Body of pancreas (tissue), 4 donors: ENCODE measurements around the gene BDKRB2.

ENCODE experiments used
- POLR2A ChIP-seq, 3 donors: fragments of 450-650 bp; IDR thresholded peaks; one replicate each; pipeline ENCODE4 v1.6.1; 2016; ENCODE audit warnings: antibody characterized with exemption in 3 of 3, mild to moderate bottlenecking in 2 of 3
- TF ChIP-seq, protein P1 (sequence below), 7 experiments: fragments of 450-650 bp in 4 of 7; fragments of 200-600 bp in 3 of 7; sonication (generic) in 3 of 7; IDR thresholded peaks; one replicate each; pipeline ENCODE4 v1.5.1; 2016 to 2019; ENCODE audit warnings: antibody characterized with exemption in 7 of 7

DNA sequence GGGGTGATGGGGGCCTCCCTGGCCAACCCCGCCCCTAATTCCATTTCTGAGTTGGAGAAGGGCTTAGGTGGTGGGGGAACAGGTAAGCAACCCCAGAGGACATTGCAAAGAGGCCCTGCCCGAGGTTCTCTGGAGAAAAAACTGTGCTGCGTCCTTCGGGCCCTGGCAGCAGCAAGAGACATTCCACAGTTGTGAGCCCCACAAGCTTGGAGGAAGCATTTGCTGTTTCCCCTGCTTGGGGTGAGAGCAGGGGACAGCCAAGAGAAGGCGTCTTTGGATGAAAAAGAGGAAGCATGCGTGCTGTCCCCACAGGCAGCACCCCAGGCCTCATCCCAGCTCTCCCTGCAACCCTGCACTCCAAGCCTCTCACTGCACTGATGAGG lies 1.3 kb downstream of the BDKRB2 start:
- TF ChIP-seq POLR2A (IDR thresholded peaks at IDR 0.05) = peak in 2 of 3 donors; percentile 31
- TF ChIP-seq, protein P1, sequence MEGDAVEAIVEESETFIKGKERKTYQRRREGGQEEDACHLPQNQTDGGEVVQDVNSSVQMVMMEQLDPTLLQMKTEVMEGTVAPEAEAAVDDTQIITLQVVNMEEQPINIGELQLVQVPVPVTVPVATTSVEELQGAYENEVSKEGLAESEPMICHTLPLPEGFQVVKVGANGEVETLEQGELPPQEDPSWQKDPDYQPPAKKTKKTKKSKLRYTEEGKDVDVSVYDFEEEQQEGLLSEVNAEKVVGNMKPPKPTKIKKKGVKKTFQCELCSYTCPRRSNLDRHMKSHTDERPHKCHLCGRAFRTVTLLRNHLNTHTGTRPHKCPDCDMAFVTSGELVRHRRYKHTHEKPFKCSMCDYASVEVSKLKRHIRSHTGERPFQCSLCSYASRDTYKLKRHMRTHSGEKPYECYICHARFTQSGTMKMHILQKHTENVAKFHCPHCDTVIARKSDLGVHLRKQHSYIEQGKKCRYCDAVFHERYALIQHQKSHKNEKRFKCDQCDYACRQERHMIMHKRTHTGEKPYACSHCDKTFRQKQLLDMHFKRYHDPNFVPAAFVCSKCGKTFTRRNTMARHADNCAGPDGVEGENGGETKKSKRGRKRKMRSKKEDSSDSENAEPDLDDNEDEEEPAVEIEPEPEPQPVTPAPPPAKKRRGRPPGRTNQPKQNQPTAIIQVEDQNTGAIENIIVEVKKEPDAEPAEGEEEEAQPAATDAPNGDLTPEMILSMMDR (IDR thresholded peaks at IDR 0.05) = no peak
